ENCODE data around the gene FAIM2.

The FAIM2 gene

DNA sequence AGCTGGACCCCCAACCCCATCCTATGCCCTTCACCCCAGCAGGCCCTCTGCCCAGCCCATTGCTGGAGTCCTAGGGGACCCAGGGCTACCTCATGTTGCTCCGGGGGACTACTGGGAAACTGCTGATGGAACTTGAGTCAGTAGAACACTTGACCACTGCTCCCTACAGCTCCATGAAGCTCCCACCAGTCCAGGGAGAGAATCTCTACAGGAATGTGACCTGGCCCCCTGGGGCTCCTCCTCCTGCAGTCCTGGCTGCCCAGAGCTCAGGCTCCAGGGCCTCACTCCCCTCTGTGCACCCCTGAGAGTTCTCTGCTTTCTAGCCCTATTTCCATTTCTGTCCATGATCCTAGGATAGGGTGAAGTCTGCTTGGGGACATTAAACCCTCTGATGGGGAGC lies 36.0 kb upstream of the FAIM2 start:
- no peak for DNase-seq (ENCODE audit: low read depth in 2 of 2)

DNA sequence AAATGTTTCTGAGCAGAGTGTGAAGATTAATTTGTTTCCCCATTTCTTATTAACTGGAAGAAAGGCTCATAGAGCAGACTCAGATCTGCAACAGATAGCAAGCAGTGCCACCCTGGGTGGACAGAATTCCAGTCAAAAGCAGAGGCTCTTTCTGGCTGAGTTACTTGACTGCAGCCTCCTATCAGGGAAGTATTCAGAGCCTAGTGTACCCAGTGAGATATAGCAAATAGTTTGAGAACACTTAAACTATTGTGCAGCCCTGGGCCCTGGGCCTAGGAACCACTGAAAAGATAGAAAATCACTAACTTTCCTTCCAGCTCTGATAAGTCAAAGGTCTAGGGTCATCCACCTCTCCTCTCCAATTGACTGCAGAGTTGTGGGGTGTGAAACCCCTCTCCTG lies 35.6 kb upstream of the FAIM2 start:
- no peak for DNase-seq (ENCODE audit: low read depth in 2 of 2)

DNA sequence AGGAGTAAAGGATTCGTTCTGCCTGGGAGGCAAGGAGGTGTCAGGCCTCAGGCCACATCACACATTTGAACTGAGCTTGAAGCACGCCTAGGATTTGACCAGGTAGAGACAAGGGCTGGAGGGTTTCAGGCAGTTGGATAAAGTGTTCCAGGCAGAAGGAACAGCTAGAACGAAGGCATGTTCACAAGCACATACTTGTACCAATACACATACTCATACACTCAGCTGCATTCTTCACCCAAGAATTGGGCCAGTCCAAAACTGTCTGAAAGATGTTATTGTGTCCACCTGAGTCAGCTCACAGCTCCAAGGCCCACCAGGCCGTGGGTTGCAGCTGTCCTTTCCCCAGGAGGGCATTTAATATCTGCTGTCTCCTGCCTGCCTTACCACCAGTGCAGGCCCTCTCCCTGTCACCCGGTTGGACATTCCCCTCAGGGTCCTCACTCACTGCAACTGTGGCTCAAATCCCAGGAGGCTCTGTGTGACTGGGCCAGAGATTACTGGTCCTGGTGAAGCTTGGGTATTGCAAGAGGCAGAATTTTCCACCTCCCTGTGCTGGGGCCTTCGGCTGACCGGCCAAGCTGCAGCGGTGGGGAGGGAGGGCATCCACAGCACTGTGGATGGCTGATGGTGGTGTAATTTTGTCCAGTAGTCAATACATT lies 34.1 kb upstream of the FAIM2 start:
- no peak for DNase-seq (ENCODE audit: low read depth in 2 of 2)

DNA sequence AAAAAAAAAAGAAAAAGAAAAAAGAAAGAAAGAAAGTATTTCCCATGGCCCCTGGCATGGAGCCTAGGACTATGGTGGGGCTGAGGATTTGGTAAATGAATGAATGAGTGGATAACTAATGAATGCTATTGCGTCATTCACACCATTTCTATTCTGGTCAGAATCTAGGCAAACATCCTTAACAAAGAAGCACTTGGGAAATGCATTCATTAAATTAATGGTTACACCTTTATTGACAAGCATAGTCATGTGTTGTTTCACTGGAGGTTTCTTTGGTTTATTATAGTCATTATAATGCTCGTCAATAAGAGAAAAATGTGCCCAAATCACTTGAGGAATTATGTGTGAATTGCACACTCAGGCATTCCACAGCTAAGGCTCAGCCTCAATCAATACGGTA lies 33.2 kb upstream of the FAIM2 start:
- no peak for DNase-seq (ENCODE audit: low read depth in 2 of 2)

DNA sequence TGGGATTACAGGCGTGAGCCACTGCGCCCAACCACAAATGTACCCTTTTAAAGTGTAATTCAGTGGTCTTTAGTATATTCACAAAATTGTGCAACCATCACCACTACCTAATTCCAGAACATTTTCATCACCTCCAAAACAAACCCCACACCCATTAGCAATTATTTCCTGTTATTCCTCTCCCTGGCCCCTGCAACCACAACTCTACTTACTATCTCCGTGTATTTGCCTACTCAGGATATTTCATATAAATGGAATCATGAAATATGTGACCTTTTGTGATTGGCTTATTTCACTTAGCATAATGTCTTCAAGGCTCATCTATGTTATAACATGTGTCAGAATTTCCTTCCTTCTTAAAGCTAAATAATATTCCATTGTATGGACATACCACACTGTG lies 30.8 kb upstream of the FAIM2 start:
- no peak for DNase-seq (ENCODE audit: low read depth in 2 of 2)

DNA sequence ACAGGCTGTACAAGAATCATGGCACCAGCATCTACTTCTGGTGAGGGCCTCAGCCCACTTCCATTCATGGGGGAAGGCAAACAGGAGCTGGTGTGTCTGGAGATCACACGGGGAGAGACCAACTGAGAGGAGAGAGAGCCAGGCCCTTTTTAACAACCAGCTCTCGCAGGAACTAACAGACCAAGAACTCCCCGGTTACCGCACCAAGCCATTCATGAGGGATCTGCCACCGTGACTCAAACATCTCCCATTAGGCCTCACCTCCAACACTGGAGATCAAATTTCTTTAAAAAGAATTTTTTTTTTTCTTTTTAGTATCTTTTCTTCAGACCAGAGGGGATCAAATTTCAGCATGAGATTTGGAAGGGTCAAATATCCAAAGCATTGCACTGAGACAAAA lies 30.1 kb upstream of the FAIM2 start:
- no peak for DNase-seq (ENCODE audit: low read depth in 2 of 2)

DNA sequence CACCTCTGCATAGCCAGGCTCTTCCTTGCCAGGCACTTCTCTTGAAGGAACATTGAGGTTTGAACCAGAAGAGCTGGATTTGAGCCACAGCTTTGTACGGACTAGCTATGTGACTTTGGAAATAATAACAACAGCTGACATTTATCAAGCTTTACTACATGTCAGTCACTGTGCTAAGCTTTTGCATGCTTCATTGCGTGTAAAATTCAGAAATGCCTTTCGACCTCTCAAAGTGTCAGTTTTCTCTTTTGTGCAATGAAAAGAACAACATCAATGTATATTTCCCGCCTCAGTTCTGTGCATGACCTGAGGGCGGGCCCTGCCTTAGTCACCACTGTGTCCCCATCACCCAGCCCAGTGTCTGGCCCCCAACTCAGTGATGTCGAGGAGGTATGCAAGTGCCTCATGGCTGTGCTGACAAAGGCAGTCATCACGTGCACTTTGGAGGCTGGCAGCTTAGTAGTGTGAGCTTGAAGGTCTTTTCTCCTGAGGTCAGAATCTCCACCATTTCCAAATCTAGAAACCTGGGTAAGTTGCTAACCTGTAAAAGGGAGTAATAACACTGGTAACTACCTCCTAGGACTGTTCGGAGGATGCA lies 28.9 kb upstream of the FAIM2 start:
- no peak for DNase-seq (ENCODE audit: low read depth in 2 of 2)

DNA sequence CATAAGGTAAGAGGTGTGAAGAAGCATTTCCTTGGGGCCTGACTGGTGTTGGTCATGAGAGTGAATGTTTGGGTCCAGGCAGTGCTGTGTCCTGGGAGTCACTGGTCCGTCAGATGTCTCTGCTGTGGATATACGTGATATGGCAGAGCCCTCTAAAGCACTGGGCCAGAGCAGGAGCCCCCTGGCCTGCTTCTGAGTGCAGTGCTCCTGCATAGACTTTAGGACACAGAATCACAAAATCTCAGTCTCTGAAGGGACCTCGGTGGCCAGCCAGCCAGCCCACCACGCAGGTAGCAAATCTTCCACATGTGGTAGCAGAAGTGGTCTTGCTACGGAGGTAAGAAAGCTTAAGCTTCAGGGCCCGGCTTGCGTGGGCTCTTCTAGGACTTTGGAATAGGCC lies 28.3 kb upstream of the FAIM2 start:
- DNase-seq (ENCODE audit: low read depth in 2 of 2) = no peak

DNA sequence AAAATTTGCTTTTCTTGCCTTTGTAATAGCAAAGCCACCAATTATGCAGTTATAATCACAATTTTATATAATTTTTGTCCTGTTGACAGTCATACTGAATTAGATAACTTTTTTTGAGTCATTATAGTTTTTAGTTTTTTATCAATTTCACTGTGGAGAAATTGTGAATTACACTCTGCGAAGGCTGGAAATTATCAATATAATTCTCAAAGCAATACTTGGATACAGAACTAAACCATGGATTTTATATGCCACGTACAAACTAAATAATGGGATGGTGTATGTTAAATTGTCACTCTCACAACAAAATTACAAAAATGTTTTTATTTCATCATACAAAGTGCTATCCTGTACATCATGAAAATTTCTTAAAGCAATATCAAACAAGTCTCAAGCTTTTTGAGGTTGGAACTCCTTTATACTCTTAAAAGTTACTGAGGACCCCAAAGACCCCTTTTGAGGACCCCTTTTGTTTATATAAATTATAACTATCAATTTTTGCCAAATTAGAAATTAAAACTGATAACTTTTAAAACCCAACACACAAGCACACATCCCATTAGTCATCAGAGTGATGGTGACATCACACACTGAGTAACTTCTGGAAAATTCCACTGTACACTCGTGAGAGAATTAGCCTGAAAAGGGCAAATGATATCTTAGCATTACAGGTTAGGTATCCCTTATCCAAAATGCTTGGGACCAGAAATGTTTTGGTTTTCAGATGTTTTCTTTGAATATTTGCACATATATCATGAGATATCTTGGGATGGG lies 27.0 kb upstream of the FAIM2 start:
- DNase-seq (ENCODE audit: low read depth in 2 of 2) = no peak

DNA sequence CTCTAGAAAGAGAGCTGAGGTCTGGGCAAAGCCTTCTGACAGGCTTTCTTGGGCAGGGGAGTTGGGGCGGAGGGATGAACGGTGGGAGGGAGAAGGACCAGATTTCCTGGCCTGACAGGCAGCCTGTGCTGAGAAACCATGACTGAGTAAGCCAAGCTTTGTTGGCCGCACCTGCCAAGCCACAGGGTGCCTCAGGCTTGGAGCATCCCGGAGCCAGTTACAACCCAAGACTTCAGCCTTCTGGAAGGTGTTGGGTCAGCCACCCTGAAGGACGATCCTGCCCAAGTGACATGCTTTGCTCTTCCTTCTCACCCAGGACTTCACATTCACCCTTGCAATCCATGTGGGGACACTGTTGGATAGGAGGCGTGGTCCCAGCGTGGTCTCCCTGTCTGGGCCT lies 25.9 kb upstream of the FAIM2 start:
- no peak for DNase-seq (ENCODE audit: low read depth in 2 of 2)

DNA sequence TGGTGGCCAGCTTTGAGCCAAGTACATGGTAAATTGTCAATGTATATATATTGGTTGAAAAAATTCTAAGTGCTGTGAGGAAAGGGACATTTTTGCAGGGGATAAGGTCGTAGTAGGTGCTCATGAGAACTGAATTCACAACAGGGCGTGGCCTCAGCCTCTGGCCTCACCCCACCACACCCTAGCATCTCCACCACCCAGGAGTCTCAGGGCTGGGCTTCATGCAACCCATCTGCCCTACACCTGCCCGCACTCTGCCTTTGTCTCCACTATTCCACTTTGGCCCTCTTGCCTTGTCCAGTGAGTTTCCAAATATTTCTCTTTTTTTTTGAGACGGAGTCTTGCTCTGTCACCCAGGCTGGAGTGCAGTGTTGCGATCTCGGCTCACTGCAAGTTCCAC lies 24.8 kb upstream of the FAIM2 start:
- DNase-seq (ENCODE audit: low read depth in 2 of 2) = no peak

DNA sequence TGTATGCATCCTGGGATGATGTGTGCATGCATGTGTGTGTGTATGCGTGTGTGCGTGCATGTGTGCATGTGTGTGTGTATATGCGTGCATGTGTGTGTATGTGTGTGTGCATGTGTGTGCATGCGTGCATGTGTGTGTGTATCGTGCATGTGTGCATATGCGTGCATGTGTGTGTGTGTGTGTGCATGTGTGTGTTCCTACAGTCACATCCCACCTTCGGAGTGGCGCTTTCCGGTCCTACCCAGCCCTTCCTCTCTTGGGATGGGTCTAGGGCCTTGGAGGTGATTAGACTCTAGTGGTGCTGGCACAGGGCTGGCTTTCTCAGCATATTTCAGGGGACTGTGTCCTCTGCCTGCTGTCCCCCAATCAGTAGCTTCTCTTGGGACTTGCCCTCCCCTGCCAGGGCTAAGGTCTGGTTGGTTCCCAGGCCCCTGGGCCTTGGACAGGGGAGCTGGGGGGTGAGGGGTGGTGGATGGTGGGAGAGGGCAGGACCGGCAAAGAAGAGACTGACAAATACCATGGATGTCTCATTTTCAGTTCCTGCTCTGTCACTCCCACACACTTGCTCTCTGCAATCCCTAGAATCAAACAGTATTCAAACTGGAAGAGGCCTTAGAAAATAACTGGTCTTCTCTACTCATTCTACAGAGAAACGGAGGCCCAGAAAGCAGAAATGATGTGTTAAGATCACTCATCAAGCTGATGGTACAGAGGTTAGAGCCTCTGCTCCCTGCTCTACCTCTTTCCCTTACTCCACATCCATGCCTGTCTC lies 21.9 kb upstream of the FAIM2 start:
- no peak for DNase-seq (ENCODE audit: low read depth in 2 of 2)

DNA sequence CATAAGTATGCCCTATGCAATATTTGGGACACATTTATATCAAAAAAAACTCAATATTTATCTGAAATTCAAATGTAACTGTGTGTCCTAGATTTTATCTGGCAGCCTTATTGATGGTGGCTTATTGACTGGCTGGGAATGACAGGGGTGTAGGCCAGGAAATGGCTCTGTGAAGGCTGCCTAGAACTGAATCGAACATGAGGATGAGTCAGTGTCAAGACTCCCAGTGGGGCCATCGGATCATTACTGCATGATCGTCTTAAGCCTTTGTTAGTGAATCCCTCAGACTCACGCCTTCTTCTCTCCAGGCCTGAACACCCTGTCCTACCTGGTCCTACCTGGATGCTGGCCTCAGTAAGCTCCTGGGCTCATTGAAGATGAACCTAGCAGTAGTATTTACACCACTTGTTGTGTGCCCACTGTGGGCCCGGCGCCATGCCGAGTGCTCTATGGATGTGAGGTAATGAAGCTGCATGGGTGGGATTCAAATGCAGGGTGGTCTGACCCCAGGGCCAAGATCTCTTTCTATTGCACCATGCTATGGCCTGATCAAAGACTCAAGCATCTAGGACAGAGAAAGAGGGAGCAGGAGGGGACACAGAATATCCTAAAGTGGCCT lies 21.0 kb upstream of the FAIM2 start:
- DNase-seq (ENCODE audit: low read depth in 2 of 2) = no peak

DNA sequence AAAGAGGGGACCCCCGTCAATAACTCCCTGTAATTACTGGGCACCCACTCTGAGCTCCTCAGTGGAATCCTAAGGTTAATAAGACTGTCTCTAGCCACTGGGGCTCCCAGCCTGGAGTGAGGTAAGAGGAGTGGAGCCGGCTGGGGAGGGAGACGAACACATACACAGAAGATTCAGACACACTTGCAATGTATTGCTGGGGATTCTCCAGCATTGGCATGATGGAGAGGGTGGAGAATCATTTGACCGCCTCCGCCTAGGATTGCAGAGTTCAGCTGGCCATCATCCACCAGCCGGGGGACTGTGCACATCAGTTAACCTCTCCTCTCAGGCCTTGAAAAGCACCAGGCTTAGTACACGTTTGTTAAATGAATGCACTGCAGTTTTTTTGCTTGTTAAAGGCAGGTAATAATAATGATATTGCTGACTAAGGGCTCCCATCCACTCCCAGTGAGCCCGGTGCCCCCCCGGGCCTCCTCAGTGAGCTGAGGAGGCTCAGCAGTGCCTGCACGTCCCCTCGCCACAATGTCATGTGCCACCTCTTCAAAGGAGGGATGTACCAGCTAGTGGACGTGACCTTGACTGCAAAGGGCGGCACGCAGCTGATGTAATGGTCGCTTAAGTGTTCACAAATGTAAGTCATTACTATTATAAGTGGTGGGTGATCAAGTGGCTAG lies 20.3 kb upstream of the FAIM2 start:
- DNase-seq (ENCODE audit: low read depth in 2 of 2) = no peak

DNA sequence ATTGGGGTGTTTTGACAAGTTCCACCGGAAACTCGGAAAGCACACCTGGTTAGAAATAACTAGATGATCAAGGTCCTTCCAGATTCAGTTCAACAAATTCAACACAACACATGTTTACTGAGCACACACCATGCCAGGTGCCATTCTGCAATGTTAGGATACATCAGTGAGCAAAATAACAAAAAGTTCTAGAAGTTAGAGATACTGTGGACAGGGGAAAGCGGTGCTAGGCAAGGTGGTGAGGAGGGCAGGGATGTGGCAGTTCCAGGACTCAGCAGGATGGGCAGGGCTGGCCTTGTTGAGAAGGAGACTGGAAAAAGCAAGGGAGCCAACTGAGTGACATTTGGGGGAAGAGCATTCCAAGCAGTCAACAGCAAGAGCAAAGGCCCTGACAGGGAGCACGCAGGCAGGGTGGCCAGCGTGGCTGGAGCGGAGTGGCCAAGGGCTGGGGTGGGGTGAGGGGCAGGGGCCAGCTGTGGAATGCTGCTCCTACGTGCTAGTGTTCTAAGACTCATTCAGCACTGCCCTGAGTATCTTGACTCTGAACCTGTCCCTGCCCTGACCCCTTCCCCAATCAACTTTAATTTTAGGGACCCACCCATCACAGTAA lies 19.4 kb upstream of the FAIM2 start:
- DNase-seq (ENCODE audit: low read depth in 2 of 2) = no peak

DNA sequence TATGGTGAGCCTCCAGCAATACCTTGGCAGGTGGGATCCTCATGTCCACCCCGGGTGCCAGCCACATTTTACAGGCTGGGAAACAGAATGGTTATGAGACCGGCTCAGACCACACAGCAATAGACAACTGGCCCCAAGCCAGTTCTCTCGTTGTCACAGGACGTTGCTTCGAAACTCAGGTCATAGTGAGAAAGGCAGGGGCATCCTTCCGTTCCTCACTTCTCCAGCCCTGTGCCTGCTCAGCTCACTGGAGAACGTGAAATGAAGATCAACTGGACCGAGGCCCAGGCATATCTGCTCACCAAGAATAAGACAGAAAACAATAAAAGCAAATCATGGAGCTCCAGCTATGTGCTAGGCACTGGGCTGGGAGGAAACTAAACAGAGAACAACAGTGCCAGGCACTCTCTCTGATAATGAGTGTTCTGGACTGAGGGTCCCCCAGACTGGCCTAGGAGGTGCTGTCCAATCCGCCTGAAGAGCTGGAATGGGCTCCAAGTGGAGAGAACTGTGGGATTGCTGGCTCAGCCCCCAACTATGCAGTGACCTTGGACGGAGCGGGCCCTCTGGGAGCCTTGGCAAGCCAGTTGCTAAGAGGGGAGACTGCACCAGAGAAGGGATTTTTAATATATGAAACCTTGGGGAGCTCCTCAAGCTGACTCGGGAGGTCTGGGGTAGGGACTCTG lies 18.8 kb upstream of the FAIM2 start:
- DNase-seq (ENCODE audit: low read depth in 2 of 2) = no peak

DNA sequence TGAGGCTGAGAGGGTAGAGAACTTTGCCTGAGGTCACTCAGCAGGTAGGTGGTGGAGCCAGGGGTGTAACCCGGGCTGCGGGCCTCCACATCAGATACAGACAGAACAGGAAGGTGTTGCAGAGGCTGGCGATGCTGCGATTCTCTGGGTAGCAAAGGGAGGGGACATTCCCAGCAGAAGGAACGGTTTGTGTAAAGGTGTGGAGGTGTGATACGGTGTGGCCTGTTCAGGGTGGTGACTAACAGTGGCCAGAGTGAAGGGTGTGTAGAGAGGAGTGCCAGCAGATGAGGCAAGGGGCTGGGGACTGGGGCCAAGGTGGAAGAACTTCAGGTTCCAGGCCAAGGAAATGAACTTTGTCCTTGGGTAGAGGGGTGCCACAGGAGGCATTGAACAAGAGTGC lies 18.2 kb upstream of the FAIM2 start:
- no peak for DNase-seq (ENCODE audit: low read depth in 2 of 2)

DNA sequence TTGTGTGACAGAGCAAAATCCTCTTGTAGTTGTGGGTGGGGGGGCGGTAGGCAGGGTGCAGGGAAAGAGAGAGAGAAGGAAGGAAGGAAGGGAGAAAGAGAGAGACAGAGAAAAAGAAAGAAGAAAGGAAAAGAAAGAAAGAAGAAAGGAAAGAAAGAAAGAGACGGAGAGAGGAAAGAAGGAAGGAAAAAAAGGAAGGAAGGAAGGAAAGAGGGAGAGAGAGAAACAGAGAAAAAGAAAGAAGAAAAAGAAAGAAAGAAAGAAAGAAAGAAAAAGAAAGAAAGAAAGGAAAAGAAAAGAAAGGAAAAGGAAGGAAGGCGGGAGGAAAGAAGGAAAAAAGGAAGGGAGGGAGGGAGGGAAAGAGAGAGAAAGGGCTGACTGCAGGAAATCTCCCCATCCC lies 17.6 kb upstream of the FAIM2 start:
- no peak for DNase-seq (ENCODE audit: low read depth in 2 of 2)

DNA sequence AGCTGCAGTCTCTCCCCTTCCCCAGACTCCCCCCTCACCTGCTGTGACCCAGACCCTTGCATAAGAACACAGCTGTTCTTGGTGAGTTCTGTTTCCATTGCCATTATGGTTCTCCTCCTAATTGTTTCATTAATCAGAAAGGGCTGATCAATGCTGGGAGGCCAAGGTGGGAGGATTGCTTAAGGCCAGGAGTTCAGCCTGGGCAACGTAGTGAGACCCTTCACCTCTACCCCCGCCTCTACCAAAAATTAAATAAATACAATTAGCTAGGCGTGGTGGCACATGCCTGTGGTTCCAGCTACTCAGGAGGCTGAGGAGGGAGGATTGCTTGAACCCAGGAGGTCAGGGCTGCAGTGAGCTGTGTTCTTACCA lies 17.2 kb upstream of the FAIM2 start:
- no peak for DNase-seq (ENCODE audit: low read depth in 2 of 2)

DNA sequence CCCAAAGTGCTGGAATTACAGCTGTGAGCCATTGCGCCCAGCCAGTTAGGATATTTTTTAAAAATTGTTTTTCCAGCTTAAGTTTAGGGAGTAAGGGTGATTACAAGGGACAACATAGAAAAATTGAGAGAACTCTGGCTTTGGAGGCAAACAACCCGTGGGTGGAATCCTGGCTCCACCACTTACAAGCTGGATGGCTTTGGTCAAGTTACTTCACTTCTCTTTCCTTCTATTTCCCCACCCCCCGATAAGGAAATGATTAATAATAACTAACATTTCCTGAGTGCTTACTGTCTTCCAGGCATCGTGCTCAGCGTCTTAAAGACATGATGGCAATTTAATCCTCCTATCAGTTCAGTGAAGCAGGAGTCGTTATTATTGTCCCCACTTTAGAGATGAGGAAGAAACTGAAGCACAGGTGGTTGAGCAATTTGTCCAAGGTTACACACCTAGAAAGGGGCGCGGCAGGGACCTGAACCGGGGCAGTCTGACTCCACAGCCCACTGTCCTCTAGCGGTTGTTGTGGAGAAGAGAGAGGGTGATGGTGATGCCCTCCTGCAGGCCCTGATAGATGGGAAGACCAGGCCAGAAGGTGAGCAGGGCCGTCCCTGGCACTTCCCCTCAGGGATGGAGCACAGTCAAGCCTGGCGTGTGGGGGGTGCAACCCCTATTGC lies 16.7 kb upstream of the FAIM2 start:
- no peak for DNase-seq (ENCODE audit: low read depth in 2 of 2)

Data from stimulated activated CD4-positive, alpha-beta T cell treated with anti-CD3 and anti-CD28 coated beads, Interleukin-12 subunit alpha, Interleukin-12 subunit beta, amount 100 ng/mL, for 24 hours (primary cell).